Smooth muscle cell (in vitro differentiated cells): ENCODE data around the gene STEAP1B. TPM values are rescaled to one million over a fixed set of nuclear protein-coding genes. Genes with fewer than 3 reads are reported as not detected.
"Not testable (repeated sequence)": the region's sequence is repeated elsewhere in the genome, so short reads cannot be mapped to it uniquely, and the experiment has no call there.

Experiments
- DNase-seq: peaks from one replicate; lab custom pipeline; 2025; ENCODE audit not compliant: unreplicated experiment; lab: John Stamatoyannopoulos, UW
- H2AFZ ChIP-seq: fragments of 200-600 bp; sonication (generic); 2 replicates; pipeline ENCODE4 v1.6.0; 2016; ENCODE audit warnings: antibody characterized with exemption, low read depth, mild to moderate bottlenecking
- H3F3A ChIP-seq: fragments of 200-600 bp; sonication (generic); 2 replicates; pipeline ENCODE4 v1.6.0; 2017; ENCODE audit warnings: antibody characterized with exemption, low read depth
- H3K27ac ChIP-seq: fragments of 200-600 bp; sonication (generic); 2 replicates; pipeline ENCODE4 v1.5.1; 2016; ENCODE audit warnings: low read depth, mild to moderate bottlenecking
- H3K27me3 ChIP-seq: fragments of 200-600 bp; sonication (generic); 2 replicates; pipeline ENCODE4 v1.6.1; 2016; ENCODE audit warnings: low read depth, mild to moderate bottlenecking
- H3K36me3 ChIP-seq: fragments of 200-600 bp; sonication (generic); 2 replicates; pipeline ENCODE4 v1.5.1; 2016; ENCODE audit warnings: low read depth
- H3K4me1 ChIP-seq: fragments of 200-600 bp; sonication (generic); 2 replicates; pipeline ENCODE4 v1.5.1; 2016; ENCODE audit warnings: low read depth
- H3K4me2 ChIP-seq: fragments of 200-600 bp; sonication (generic); 2 replicates; pipeline ENCODE4 v1.6.0; 2016; ENCODE audit warnings: mild to moderate bottlenecking
- H3K4me3 ChIP-seq: fragments of 200-600 bp; sonication (generic); 2 replicates; pipeline ENCODE4 v1.5.1; 2016; ENCODE audit warnings: mild to moderate bottlenecking
- H3K79me2 ChIP-seq: fragments of 200-600 bp; sonication (generic); 2 replicates; pipeline ENCODE4 v1.6.0; 2016; ENCODE audit warnings: low read depth, mild to moderate bottlenecking
- H3K9ac ChIP-seq: fragments of 200-600 bp; sonication (generic); 2 replicates; pipeline ENCODE4 v1.6.0; 2016; ENCODE audit warnings: low read depth
- H3K9me3 ChIP-seq: fragments of 200-600 bp; sonication (generic); replicated peaks from 2 replicates; pipeline ENCODE4 v1.5.1; 2016; ENCODE audit warnings: low read depth
- H4K20me1 ChIP-seq: fragments of 200-600 bp; sonication (generic); 2 replicates; pipeline ENCODE4 v1.6.0; 2016; ENCODE audit warnings: low read depth
- WGBS: methylation state at CpG from one replicate; pipeline ENCODE4 v1.1.7; 2016; ENCODE audit warnings: low lambda C conversion rate; 5-methylcytosine and 5-hydroxymethylcytosine counted together
- polyA plus RNA-seq: library from polyadenylated mRNA; unstranded; fragments of >200 nt; fragmentation: Nextera tagmentation; extraction: Ambion mirVana; gene quantifications from 2 replicates; pipeline ENCODE4 v1.2.1, GENCODE V29; 2016
- total RNA-seq: library from RNA; depleted of rRNA; stranded (reverse); fragments of >200 nt; gene quantifications from 2 replicates; pipeline ENCODE4 v1.2.3, GENCODE V29; 2014
- TF ChIP-seq, protein P1 (sequence below): fragments of 200-600 bp; sonication (generic); IDR thresholded peaks from 2 replicates; pipeline ENCODE4 v1.5.1; 2017; ENCODE audit warnings: borderline replicate concordance, mild to moderate bottlenecking, antibody characterized with exemption; ENCODE audit not compliant: insufficient read depth, poor library complexity, severe bottlenecking

Gene STEAP1B
- total and polyA plus RNA-seq, 2 experiments from 2014 or later, result 0.40 TPM; not detected in 1

DNA sequence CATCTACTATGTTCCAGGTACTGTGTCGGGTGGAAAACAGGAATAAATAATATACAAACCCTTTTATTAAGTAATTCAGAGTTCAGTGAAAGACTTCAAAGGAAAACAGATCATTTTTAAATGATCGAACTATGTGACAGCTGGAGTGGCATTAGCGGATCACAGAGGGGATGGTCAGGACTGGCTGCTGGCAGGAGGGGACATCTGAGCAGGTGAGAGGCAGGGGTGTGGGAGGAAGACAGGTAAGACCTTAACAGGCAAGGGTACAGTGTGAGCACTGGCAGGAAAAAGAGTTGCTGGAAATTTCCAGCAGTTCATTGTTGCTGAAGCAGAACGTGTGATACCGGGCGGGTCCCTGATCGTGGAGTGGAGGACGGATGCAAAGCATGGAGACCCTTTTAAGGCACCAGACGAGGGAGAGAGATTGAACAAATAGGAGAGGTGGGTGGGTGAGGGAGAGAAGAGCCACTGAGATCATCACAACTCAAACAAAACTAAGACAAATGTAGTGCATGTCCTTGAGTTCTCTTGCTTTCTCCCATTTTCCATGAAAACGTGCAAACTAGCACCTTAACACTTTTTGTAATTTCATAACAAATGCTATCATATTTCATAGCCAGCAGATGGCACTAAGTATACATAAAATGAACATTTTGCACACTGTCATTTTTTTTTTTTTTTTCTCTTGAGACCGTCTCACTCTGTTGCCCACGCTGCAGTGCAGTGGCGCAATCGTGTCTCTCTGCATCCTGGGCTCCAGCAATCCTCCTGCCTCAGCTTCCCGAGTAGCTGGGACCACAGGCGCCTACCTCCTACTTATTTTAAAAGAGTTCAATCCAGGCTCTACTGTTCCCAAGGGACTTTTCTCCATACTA, 23.7 kb upstream of the STEAP1B start:
- H3K27me3 ChIP-seq, H3K27ac ChIP-seq, H3K36me3 ChIP-seq, H3K9me3 ChIP-seq, DNase-seq, H3K4me3 ChIP-seq, H2AFZ ChIP-seq, H3K4me1 ChIP-seq, H3F3A ChIP-seq, H3K79me2 ChIP-seq, H3K9ac ChIP-seq, H3K4me2 ChIP-seq, H4K20me1 ChIP-seq: not testable (repeated sequence)
- TF ChIP-seq, protein P1, sequence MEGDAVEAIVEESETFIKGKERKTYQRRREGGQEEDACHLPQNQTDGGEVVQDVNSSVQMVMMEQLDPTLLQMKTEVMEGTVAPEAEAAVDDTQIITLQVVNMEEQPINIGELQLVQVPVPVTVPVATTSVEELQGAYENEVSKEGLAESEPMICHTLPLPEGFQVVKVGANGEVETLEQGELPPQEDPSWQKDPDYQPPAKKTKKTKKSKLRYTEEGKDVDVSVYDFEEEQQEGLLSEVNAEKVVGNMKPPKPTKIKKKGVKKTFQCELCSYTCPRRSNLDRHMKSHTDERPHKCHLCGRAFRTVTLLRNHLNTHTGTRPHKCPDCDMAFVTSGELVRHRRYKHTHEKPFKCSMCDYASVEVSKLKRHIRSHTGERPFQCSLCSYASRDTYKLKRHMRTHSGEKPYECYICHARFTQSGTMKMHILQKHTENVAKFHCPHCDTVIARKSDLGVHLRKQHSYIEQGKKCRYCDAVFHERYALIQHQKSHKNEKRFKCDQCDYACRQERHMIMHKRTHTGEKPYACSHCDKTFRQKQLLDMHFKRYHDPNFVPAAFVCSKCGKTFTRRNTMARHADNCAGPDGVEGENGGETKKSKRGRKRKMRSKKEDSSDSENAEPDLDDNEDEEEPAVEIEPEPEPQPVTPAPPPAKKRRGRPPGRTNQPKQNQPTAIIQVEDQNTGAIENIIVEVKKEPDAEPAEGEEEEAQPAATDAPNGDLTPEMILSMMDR, result peak; percentile 37
- 62% methylated on average over 16 of the region's 16 CpGs for WGBS

DNA sequence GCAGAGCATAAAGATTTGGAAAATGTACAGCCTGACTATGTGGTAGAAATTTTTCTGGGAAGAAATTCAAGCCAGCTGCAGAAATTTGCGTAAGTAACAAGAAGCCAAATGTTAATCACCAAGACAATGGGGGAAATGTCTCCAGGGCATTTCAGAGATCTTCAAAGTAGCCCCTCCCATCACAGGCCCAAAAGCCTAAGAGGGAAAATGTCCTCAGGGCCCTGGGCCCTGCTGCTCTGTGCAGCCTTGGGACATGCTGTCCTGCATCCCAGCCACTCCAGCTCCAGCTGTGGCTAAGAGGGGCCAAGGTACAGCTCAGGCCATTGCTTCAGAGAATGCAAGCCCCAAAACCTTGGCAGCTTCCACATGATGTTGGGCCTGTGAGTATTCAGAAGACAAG, 19.6 kb upstream of the STEAP1B start:
- H3K9ac ChIP-seq, H3K79me2 ChIP-seq, H3K36me3 ChIP-seq, H3K4me2 ChIP-seq, H3K27me3 ChIP-seq, H3F3A ChIP-seq, H4K20me1 ChIP-seq, H3K9me3 ChIP-seq, DNase-seq, H3K27ac ChIP-seq, H2AFZ ChIP-seq, H3K4me3 ChIP-seq, H3K4me1 ChIP-seq: not testable (repeated sequence)
- WGBS, result 100% methylated on average over 1 of the region's 1 CpG

DNA sequence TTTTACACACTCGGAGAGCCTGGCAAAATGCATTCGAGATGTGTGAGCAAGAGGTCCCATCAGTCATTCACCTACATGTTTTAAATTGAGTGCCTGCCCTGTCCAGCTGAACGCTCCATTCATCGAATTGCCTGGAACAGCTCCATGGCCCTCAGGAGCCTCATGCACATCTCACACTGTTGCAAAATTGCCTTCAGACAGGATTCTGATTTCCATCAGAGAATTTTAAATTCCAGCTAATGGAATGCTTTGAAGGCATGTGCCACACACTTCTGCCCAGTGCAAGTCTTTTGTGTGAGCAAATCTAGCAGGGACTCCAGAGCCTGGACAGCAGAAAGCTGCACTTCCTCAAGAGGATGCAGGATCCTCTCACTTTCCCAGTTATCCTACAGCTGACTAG, 17.0 kb upstream of the STEAP1B start:
- H2AFZ ChIP-seq, H3K9ac ChIP-seq, DNase-seq, H3K4me1 ChIP-seq, H3K27me3 ChIP-seq, H4K20me1 ChIP-seq, H3K4me2 ChIP-seq, H3K9me3 ChIP-seq, H3K79me2 ChIP-seq, H3K27ac ChIP-seq, H3F3A ChIP-seq, H3K4me3 ChIP-seq, H3K36me3 ChIP-seq: not testable (repeated sequence)
- WGBS, result 94% methylated on average over 4 of the region's 4 CpGs

DNA sequence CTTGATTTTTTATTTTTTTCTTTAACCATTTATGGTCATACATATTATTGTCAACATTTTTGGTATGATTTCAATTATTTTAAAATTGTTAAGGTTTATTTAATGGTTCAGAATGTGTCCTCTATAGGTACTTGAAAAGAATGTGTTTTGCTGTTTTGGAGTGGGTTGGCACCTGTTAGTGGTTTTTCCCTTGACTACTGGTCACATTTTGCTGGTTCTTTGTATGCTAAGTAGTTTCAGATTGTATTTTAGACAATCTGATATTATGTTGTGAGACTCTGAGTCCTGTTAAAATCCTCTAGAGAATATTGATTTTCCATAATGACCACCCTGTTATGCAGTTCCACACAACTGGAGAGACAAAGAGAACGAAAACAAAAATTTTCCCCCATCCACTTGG, 15.0 kb upstream of the STEAP1B start:
- not testable (repeated sequence) for H3K9ac ChIP-seq, H3K27me3 ChIP-seq, H2AFZ ChIP-seq, H3K4me1 ChIP-seq, H3K4me3 ChIP-seq, H3K36me3 ChIP-seq, H3K79me2 ChIP-seq, H4K20me1 ChIP-seq, H3K9me3 ChIP-seq, H3K4me2 ChIP-seq, DNase-seq, H3F3A ChIP-seq, H3K27ac ChIP-seq
- WGBS, result 86% methylated on average over 1 of the region's 1 CpG

DNA sequence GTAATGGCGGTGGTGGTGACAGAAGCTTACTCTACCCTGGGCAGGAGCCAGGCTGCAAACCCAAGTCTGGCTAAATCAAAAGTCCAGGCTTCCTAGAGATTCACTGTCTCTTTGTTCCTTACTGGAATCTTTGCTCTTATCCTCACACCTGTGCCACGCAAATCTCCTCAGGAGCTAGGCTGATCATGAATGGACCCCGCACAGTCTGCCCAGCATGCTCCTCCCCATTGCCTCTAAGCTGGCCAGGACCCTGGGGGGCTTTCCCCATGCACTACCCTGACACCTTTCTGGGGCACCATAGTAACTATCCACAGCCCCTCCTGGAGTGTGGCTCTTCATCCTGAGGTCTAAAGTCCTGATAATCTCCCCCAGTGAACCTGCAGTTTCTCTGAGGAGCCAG, 7.3 kb upstream of the STEAP1B start:
- not testable (repeated sequence) for DNase-seq, H4K20me1 ChIP-seq, H3K27ac ChIP-seq, H3K36me3 ChIP-seq, H3K4me1 ChIP-seq, H3K4me2 ChIP-seq, H3K9me3 ChIP-seq, H3K4me3 ChIP-seq, H3K79me2 ChIP-seq, H2AFZ ChIP-seq, H3F3A ChIP-seq, H3K9ac ChIP-seq, H3K27me3 ChIP-seq
- WGBS, result 96% methylated on average over 3 of the region's 3 CpGs

DNA sequence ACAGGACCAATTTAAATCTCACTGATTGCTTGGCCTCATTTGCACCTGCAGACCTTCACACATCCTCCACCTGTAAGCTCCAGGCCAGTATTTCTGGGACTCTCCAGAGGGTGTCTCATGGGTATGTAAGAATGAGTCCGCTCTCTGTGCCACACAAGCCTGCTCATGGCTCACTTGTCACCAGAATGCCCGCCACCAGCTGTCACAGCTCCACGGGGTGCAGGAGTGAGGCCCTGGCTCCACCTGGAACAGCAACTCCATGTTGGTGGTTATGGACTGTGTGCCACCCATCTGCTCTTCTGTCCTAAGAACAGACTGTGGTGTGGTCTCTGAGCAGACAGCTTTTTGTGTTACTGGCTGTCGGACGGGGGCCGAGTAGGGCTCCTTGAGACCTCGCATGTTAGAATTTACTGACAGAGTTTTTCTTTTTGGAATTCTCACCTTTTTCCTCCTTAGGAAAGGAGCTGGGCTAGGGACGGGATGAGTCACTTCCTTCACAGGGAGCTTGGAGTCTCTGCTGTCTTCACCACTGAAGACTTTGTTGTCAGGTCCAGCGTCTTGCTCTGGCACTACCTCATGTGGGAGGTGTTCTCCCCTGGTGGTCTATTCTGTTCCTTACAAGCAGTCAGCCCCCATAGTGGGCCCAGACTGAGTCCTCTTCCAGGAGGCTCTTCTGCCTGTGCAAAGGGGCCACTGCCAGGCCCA, 6.5 kb upstream of the STEAP1B start:
- H3K27me3 ChIP-seq, H3K9me3 ChIP-seq, H3K4me1 ChIP-seq, H3K27ac ChIP-seq, H4K20me1 ChIP-seq, H3K36me3 ChIP-seq, H3K9ac ChIP-seq, DNase-seq, H2AFZ ChIP-seq, H3K4me3 ChIP-seq, H3K79me2 ChIP-seq, H3K4me2 ChIP-seq, H3F3A ChIP-seq: not testable (repeated sequence)
- WGBS, result 76% methylated on average over 8 of the region's 9 CpGs
